GM19467 (cell line): ENCODE results near the gene OR1Q1.
"Not testable (repeated sequence)": the region's sequence is repeated elsewhere in the genome, so short reads cannot be mapped to it uniquely, and the experiment has no call there.

Experiments used
- ATAC-seq: cut with Tn5 transposase; IDR thresholded peaks from one replicate; pipeline ENCODE4 v1.9.1; 2021; ENCODE audit warnings: mild to moderate bottlenecking, moderate library complexity; ENCODE audit not compliant: unreplicated experiment

Gene OR1Q1

GRCh38 chr9:122614362-122614761 lies at the start of gene OR1Q1:
Gene OR1Q1 (plus strand): TSS chr9:122614738. CDS start chr9:122614738, 0 bp downstream.
- ATAC-seq, result no peak

GRCh38 chr9:122567901-122568300 lies 46.6 kb upstream of the OR1Q1 start:
- ATAC-seq, result no peak

- no peak for ATAC-seq
Observed at GRCh38 chr9:122572456-122572855, 42.1 kb upstream of the OR1Q1 start.

- no peak for ATAC-seq
Observed at GRCh38 chr9:122579874-122580273, 34.7 kb upstream of the OR1Q1 start.

GRCh38 chr9:122580360-122580759 lies 34.2 kb upstream of the OR1Q1 start:
- ATAC-seq, result no peak

GRCh38 chr9:122583284-122583683 lies 31.3 kb upstream of the OR1Q1 start, which contains the start of gene OR1L8:
Gene OR1L8 (minus strand): TSS chr9:122583384. CDS start chr9:122568477, 14,907 bp downstream.
- not testable (repeated sequence) for ATAC-seq

- no peak for ATAC-seq
Observed at GRCh38 chr9:122605691-122606090, 8.8 kb upstream of the OR1Q1 start.

- no peak for ATAC-seq
Observed at GRCh38 chr9:122606587-122606986, 8.0 kb upstream of the OR1Q1 start.

- no peak for ATAC-seq
Observed at GRCh38 chr9:122609804-122610203, 4.7 kb upstream of the OR1Q1 start.

GRCh38 chr9:122619996-122620395 lies 5.5 kb downstream of the OR1Q1 start:
- ATAC-seq, result no peak

- ATAC-seq, result no peak
Observed at GRCh38 chr9:122642226-122642625, 27.7 kb downstream of the OR1Q1 start.

- no peak for ATAC-seq
Observed at GRCh38 chr9:122656378-122656777, 41.8 kb downstream of the OR1Q1 start.

GRCh38 chr9:122657527-122657926 lies 43.0 kb downstream of the OR1Q1 start, which contains the start of gene OR1B1:
Gene OR1B1 (minus strand): TSS chr9:122657627.
- ATAC-seq, result no peak

GRCh38 chr9:122661416-122661815 lies 46.9 kb downstream of the OR1Q1 start, which contains the start of gene OR1L1:
Gene OR1L1 (plus strand): TSS chr9:122661716. CDS start chr9:122661716, 0 bp downstream.
- no peak for ATAC-seq
